Stimulated activated CD4-positive, alpha-beta T cell treated with anti-CD3 and anti-CD28 coated beads, TNF-alpha, amount 100 ng/mL, for 4 hours (primary cell): ENCODE results near the gene ALPL.

Experiments used
- DNase-seq, 3 experiments: peaks; one replicate each; pipeline ENCODE4 v3.0.0-alpha.2; 2020; ENCODE audit warnings: low read depth in 3 of 3

The ALPL gene

GRCh38 chr1:21598904-21599303, 89.7 kb downstream of the ALPL start:
- DNase-seq: no peak

GRCh38 chr1:21599402-21599801, 90.2 kb downstream of the ALPL start:
- no peak for DNase-seq

GRCh38 chr1:21601278-21602048, 92.2 kb downstream of the ALPL start:
- no peak for DNase-seq

- DNase-seq: no peak
Measured at GRCh38 chr1:21603177-21604138, 94.2 kb downstream of the ALPL start.

GRCh38 chr1:21604208-21604957, 95.2 kb downstream of the ALPL start:
- DNase-seq: no peak

GRCh38 chr1:21605012-21605715, 95.9 kb downstream of the ALPL start:
- DNase-seq: no peak

- no peak for DNase-seq
Measured at GRCh38 chr1:21605964-21606705, 96.9 kb downstream of the ALPL start.

- DNase-seq: peak in 1 of 3 experiments; percentile 9
Measured at GRCh38 chr1:21607549-21608529, 98.6 kb downstream of the ALPL start.

GRCh38 chr1:21608798-21609197, 99.6 kb downstream of the ALPL start:
- DNase-seq: no peak

- DNase-seq: no peak
Measured at GRCh38 chr1:21610027-21610426, 100.8 kb downstream of the ALPL start.

GRCh38 chr1:21610989-21611785, 102.0 kb downstream of the ALPL start:
- DNase-seq: no peak

- no peak for DNase-seq
Measured at GRCh38 chr1:21612057-21612456, 102.8 kb downstream of the ALPL start.

- no peak for DNase-seq
Measured at GRCh38 chr1:21613072-21613867, 104.0 kb downstream of the ALPL start.

GRCh38 chr1:21614419-21615115, 105.3 kb downstream of the ALPL start:
- DNase-seq: no peak

- no peak for DNase-seq
Measured at GRCh38 chr1:21616372-21616771, 107.1 kb downstream of the ALPL start.

- no peak for DNase-seq
Measured at GRCh38 chr1:21617126-21617738, 108.0 kb downstream of the ALPL start.

GRCh38 chr1:21618059-21618458, 108.8 kb downstream of the ALPL start:
- DNase-seq: no peak
